Gastrocnemius medialis (tissue), 4 donors: ENCODE measurements around the gene STYX.

Experiments
- CTCF ChIP-seq, 5 experiments: fragments of 450-650 bp in 3 of 5; fragments of 200-600 bp in 2 of 5; sonication (generic) in 2 of 5; IDR thresholded peaks in 4 of 5; conservative IDR thresholded peaks in 1 of 5; 1 replicate in 4 of 5; 2 replicates in 1 of 5; pipeline ENCODE4 v1.5.1; 2016 to 2019; ENCODE audit warnings: antibody characterized with exemption in 5 of 5, mild to moderate bottlenecking in 3 of 5, moderate library complexity in 3 of 5
- POLR2A ChIP-seq, 2 donors: fragments of 450-650 bp; IDR thresholded peaks; one replicate each; pipeline ENCODE4 v1.6.1; 2017; ENCODE audit warnings: antibody characterized with exemption in 2 of 2, mild to moderate bottlenecking in 2 of 2, moderate library complexity in 2 of 2

GRCh38 chr14:52693036-52693435 lies 36.9 kb upstream of the STYX start:
- TF ChIP-seq CTCF (IDR thresholded peaks at IDR 0.05 in 4 of 5, conservative IDR thresholded peaks at IDR 0.05 in 1 of 5) (no peak), POLR2A (IDR thresholded peaks at IDR 0.05) (no peak)
